Duodenal mucosa (tissue), 2 donors: ENCODE results near the gene DLL4.

Experiments used
- H3K27ac ChIP-seq: one replicate; pipeline ENCODE4 v1.7.0; 2013; ENCODE audit warnings: low read depth, low read length
- H3K27me3 ChIP-seq, 2 donors: one replicate each; pipeline ENCODE4 v1.7.0; 2013; ENCODE audit warnings: low read length in 2 of 2, control low read depth in 1 of 2; ENCODE audit not compliant: insufficient read depth in 2 of 2, control insufficient read depth in 1 of 2
- H3K36me3 ChIP-seq, 2 donors: one replicate each; pipeline ENCODE4 v1.7.0; 2013; ENCODE audit warnings: low read length in 2 of 2, control low read depth in 1 of 2; ENCODE audit not compliant: insufficient read depth in 2 of 2, control insufficient read depth in 1 of 2
- H3K4me1 ChIP-seq, 2 donors: one replicate each; pipeline ENCODE4 v1.7.0; 2013; ENCODE audit warnings: low read length in 2 of 2, control low read depth in 1 of 2; ENCODE audit not compliant: insufficient read depth in 2 of 2, control insufficient read depth in 1 of 2
- H3K4me3 ChIP-seq, 2 donors: one replicate each; pipeline ENCODE4 v1.7.0; 2013; ENCODE audit warnings: low read length in 2 of 2, low read depth in 1 of 2
- H3K9ac ChIP-seq, 2 donors: one replicate each; pipeline ENCODE4 v1.7.0; 2013; ENCODE audit warnings: low read length in 2 of 2, low read depth in 1 of 2
- H3K9me3 ChIP-seq, 2 donors: one replicate each; pipeline ENCODE4 v1.7.0; 2013; ENCODE audit warnings: low read length in 2 of 2, control low read depth in 1 of 2; ENCODE audit not compliant: control insufficient read depth in 1 of 2

Gene DLL4

DNA sequence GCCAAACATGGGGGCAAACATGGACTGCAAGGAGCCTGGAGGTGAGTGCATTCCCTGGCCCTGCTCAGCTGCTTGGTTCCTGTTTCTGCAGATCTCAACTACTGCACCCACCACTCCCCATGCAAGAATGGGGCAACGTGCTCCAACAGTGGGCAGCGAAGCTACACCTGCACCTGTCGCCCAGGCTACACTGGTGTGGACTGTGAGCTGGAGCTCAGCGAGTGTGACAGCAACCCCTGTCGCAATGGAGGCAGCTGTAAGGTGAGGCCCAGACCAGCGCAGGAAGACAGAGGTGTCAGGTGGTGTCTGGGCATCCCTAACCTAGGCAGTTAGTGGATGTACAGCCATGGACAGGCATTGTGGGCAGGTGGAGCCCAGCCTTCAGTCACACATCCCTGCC is 5.3 kb downstream of the DLL4 start:
- no peak overlapping the region for H3K4me3 ChIP-seq
- no peak overlapping the region for H3K9ac ChIP-seq
- H3K27me3 ChIP-seq, result peaks cover 0 to 20% of the 10 kb centered on the region in 2 donors
- H3K9me3 ChIP-seq, result no peaks in the 10 kb centered on the region
- no peak overlapping the region for H3K27ac ChIP-seq
- H3K4me1 ChIP-seq, result peaks cover 41 to 42% of the 10 kb centered on the region in 2 donors
- H3K36me3 ChIP-seq, result peaks cover 0 to 8% of the 10 kb centered on the region in 2 donors

DNA sequence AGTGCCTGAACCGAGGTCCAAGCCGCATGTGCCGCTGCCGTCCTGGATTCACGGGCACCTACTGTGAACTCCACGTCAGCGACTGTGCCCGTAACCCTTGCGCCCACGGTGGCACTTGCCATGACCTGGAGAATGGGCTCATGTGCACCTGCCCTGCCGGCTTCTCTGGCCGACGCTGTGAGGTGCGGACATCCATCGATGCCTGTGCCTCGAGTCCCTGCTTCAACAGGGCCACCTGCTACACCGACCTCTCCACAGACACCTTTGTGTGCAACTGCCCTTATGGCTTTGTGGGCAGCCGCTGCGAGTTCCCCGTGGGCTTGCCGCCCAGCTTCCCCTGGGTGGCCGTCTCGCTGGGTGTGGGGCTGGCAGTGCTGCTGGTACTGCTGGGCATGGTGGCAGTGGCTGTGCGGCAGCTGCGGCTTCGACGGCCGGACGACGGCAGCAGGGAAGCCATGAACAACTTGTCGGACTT is 7.1 kb downstream of the DLL4 start:
- no peak overlapping the region for H3K4me3 ChIP-seq
- H3K27ac ChIP-seq, result no peak overlapping the region
- H3K9ac ChIP-seq, result no peak overlapping the region

DNA sequence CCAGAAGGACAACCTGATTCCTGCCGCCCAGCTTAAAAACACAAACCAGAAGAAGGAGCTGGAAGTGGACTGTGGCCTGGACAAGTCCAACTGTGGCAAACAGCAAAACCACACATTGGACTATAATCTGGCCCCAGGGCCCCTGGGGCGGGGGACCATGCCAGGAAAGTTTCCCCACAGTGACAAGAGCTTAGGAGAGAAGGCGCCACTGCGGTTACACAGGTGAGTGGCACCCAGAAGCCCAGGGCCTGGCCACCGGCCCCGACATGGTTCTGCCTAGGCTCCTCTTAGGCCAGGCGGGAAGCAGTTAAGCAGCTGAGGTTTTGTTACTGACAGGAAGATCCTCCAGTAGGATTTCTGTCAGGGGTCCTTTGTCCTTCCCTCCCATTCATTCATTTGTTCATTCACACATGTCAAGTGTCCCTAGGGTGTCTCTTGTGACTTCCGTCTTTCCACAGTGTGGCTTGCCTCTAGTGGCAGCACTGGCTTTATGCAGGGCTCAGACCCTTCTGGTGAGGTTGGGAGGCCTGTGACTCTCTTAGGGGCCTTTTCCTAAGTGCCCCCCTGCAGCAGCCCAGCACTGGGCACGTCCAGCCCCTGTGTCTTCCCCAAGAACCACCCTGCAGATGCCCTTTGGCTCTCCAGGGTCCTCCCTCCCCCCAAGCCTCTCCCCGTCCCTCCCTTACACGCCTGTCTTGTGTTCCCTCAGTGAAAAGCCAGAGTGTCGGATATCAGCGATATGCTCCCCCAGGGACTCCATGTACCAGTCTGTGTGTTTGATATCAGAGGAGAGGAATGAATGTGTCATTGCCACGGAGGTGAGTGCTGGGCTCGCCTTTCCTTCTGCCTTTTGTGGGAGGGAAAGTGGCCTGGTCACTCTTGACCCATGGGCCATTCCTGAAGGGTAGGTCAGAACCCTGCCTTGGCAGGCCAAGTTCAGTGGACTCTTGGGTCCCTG is 7.8 kb downstream of the DLL4 start:
- H3K27me3 ChIP-seq, result no peaks in the 10 kb centered on the region
- H3K4me3 ChIP-seq, result no peak overlapping the region
- peaks cover 27 to 36% of the 10 kb centered on the region in 2 donors for H3K4me1 ChIP-seq

More for the DNA sequence above, 7.1 kb downstream of the DLL4 start:
- H3K4me1 ChIP-seq, result peaks cover 34 to 41% of the 10 kb centered on the region in 2 donors
- peaks cover 0 to 5% of the 10 kb centered on the region in 2 donors for H3K27me3 ChIP-seq
- H3K36me3 ChIP-seq, result peaks cover 0 to 8% of the 10 kb centered on the region in 2 donors
- H3K9me3 ChIP-seq, result no peaks in the 10 kb centered on the region

DNA sequence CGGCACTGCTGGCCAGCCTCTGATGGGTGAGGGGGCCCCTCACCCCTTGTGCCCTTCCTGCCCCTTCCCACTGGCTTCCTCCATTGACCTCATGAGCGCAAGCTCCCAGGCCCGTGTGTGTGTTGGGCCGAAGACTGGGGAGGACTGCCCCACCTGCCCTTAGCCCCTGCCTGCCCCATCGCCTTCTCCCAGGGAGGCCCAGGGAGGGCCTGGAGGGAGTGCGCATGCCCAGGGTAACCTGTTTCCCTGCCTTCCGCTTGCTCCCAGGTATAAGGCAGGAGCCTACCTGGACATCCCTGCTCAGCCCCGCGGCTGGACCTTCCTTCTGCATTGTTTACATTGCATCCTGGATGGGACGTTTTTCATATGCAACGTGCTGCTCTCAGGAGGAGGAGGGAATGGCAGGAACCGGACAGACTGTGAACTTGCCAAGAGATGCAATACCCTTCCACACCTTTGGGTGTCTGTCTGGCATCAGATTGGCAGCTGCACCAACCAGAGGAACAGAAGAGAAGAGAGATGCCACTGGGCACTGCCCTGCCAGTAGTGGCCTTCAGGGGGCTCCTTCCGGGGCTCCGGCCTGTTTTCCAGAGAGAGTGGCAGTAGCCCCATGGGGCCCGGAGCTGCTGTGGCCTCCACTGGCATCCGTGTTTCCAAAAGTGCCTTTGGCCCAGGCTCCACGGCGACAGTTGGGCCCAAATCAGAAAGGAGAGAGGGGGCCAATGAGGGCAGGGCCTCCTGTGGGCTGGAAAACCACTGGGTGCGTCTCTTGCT is 8.8 kb downstream of the DLL4 start:
- H3K4me1 ChIP-seq, result peaks cover 26 to 35% of the 10 kb centered on the region in 2 donors
- H3K4me3 ChIP-seq, result no peak overlapping the region
- no peak overlapping the region for H3K27ac ChIP-seq
- no peak overlapping the region for H3K9ac ChIP-seq
- H3K36me3 ChIP-seq, result peaks cover 0 to 8% of the 10 kb centered on the region in 2 donors
- H3K27me3 ChIP-seq, result no peaks in the 10 kb centered on the region
- no peaks in the 10 kb centered on the region for H3K9me3 ChIP-seq

More for the DNA sequence above, 7.8 kb downstream of the DLL4 start:
- H3K9me3 ChIP-seq, result no peaks in the 10 kb centered on the region
- H3K36me3 ChIP-seq, result peaks cover 0 to 8% of the 10 kb centered on the region in 2 donors
- no peak overlapping the region for H3K27ac ChIP-seq
- H3K9ac ChIP-seq, result no peak overlapping the region

DNA sequence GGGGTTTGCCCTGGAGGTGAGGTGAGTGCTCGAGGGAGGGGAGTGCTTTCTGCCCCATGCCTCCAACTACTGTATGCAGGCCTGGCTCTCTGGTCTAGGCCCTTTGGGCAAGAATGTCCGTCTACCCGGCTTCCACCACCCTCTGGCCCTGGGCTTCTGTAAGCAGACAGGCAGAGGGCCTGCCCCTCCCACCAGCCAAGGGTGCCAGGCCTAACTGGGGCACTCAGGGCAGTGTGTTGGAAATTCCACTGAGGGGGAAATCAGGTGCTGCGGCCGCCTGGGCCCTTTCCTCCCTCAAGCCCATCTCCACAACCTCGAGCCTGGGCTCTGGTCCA is 9.4 kb downstream of the DLL4 start:
- Histone ChIP-seq H3K27ac (no peak overlapping the region), H3K9me3 (no peaks in the 10 kb centered on the region), H3K9ac (no peak overlapping the region), H3K27me3 (no peaks in the 10 kb centered on the region), H3K4me3 (no peak overlapping the region), H3K36me3 (peaks cover 0 to 8% of the 10 kb centered on the region in 2 donors), H3K4me1 (peaks cover 25 to 34% of the 10 kb centered on the region in 2 donors)

DNA sequence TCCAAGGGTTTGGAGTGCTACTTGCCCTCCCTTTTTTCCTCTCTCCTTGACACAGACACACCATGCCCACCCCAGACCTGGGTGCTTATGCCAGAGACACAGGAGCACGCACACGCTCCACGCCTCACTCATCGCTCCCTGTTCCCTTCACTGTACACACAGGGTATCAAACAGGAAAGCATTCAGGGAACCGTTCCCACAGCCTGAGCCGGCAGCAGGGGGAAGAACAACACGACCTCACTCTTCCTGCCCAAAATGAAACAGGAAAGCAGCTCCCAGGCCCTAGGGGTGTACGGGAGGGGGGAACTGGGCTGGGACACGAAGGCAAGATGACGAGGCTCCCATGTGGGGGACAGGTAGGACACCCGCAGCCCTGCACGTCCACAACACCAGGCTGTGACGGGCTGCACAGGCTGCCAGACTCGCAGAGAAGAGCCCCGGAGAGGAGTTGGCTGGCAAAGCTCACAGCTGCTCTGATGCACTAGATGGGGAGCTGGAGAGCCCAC is 11.2 kb downstream of the DLL4 start:
- Histone ChIP-seq H3K36me3 (peaks cover 0 to 6% of the 10 kb centered on the region in 2 donors), H3K4me1 (peaks cover 24 to 32% of the 10 kb centered on the region in 2 donors), H3K27me3 (no peaks in the 10 kb centered on the region), H3K9ac (no peak overlapping the region), H3K4me3 (peak overlapping the region in 1 of 2 donors; percentile 7), H3K27ac (peak overlapping the region; percentile 0), H3K9me3 (no peaks in the 10 kb centered on the region)

DNA sequence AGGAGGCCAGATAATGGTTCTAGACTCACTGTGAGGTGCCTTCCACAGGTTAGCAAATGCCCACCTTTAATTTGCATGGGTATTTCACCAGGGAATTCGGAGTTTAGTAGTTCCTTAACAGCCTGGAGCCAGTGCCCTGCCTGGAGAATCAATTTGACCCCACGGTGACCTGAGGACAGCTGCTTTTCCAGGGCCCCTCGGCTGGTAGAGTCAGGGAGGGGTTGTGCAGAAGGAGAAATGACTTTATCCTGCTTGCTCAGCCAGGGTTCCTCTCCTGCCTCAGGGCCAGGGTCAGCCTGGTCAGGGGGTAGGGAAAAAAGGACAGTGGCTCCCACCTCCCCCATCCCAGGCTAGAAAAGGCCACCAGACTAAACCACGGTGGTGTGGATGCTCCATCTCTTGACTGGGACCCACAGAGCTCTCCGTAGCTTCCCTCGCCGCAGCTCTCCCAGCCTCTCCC is 12.0 kb downstream of the DLL4 start:
- H3K9me3 ChIP-seq, result no peaks in the 10 kb centered on the region
- H3K9ac ChIP-seq, result peak overlapping the region; percentile 49 to 70
- peaks cover 0 to 4% of the 10 kb centered on the region in 2 donors for H3K36me3 ChIP-seq
- H3K27me3 ChIP-seq, result no peaks in the 10 kb centered on the region
- peak overlapping the region; percentile 17 for H3K27ac ChIP-seq
- peak overlapping the region; percentile 57 to 61 for H3K4me3 ChIP-seq
- peaks cover 23 to 32% of the 10 kb centered on the region in 2 donors for H3K4me1 ChIP-seq

DNA sequence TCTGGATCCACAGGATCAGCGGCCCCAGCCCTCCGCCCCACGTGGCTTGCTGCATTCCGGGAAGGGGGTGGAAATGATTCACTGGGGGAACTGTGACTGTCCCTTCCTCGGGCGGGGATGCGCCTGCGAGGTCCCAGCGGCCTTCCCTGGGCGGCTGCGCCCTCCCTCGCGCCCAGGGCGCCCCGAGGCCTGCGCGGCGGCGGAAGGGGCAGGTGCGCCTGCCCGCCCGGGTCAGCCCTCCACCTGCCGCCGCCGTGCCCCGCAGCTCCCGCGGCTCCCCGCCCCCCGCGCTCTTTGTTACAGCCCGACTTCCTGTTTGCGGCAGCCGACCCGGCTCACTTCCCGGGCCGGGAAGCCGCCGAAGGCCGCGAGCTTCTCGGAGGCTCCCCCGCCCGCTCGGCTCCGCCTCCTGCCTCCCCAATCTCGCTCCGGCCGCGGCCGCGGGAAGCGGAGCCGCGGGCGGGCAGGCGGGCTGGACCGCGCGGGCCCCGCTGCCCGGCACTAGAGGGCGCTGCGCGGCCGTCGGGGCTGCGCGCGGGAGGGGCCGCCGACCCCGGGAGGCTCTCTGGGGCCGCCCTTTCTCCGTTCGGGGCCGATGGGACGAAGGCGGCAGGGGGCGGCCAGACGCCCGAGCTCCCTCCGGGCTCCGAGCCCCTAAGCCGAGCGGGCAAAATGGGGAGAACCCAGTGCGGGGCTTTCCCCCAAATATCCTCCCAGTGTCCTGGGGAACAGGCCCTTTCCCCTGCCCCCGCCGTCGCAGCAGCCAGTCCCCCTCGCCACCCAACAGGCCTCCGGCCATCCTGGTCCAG is 12.6 kb downstream of the DLL4 start:
- H3K9ac ChIP-seq, result peak overlapping the region; percentile 65 to 70
- no peaks in the 10 kb centered on the region for H3K36me3 ChIP-seq
- H3K27ac ChIP-seq, result peak overlapping the region; percentile 74
- H3K27me3 ChIP-seq, result no peaks in the 10 kb centered on the region
- H3K4me1 ChIP-seq, result peaks cover 21 to 32% of the 10 kb centered on the region in 2 donors
- H3K9me3 ChIP-seq, result no peaks in the 10 kb centered on the region
- peak overlapping the region; percentile 76 to 78 for H3K4me3 ChIP-seq

DNA sequence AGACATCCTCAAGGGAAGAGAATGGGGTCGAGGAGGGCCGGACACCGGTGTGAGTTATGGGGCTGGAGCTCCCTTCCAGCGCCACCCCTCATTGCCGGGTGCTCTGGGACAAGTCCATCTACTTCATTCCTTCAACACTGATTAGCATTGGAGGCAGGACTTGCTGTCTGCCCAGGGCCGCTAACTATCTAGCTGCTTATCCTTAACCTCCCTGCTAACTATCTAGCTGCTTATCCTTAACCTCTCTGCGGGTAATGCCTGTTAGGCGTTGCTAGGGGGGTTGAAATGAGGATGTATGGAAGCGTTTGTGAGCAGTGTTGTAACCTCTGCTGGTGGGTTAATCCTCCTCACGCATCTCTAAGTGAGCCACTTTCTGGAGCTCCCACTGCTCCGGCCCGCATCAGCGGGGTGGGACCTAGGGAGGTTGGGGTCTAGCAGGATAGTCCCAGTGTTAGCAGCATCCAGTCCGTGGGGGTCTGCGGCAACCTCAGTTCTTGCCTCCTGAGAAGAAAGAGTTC is 13.3 kb downstream of the DLL4 start:
- Histone ChIP-seq H3K9me3 (no peaks in the 10 kb centered on the region), H3K36me3 (no peaks in the 10 kb centered on the region)

More for the DNA sequence above, 13.3 kb downstream of the DLL4 start:
- Histone ChIP-seq H3K4me1 (peaks cover 21 to 32% of the 10 kb centered on the region in 2 donors), H3K9ac (peak overlapping the region; percentile 65 to 69), H3K27ac (peak overlapping the region; percentile 74), H3K27me3 (no peaks in the 10 kb centered on the region), H3K4me3 (peak overlapping the region; percentile 76 to 78)
